ENCODE measurements around the gene MYOM3. TPM values are rescaled to one million over a fixed set of nuclear protein-coding genes. Genes with fewer than 3 reads are reported as not detected.

The MYOM3 gene
- total RNA-seq, 1 experiment from 2014 or later = 0.04 TPM

GRCh38 chr1:24095140-24095859 lies 16.6 kb downstream of the MYOM3 start:
- Histone ChIP-seq H3K9me3 (ENCODE audit: low read length) (no peaks in the 10 kb centered on the region), H3K9me2 (replicated peaks; ENCODE audit: low read length) (no peaks in the 10 kb centered on the region), H3K4me2 (ENCODE audit: low read length) (no peak overlapping the region), H3K4me1 (ENCODE audit: insufficient read depth, low read length) (no peaks in the 10 kb centered on the region), H4K20me1 (ENCODE audit: low read length) (no peaks in the 10 kb centered on the region), H3K79me2 (ENCODE audit: low read length) (no peaks in the 10 kb centered on the region), H3F3A (ENCODE audit: low read length, unreplicated experiment) (no peaks in the 10 kb centered on the region), H3K27ac (ENCODE audit: low read length) (no peak overlapping the region), H3K4me3 (ENCODE audit: low read length) (no peak overlapping the region), H3K27me3 (ENCODE audit: low read length) (no peaks in the 10 kb centered on the region), H3K36me3 (ENCODE audit: low read depth, low read length) (no peaks in the 10 kb centered on the region), H2AFZ (ENCODE audit: low read length) (no peak overlapping the region), H3K9ac (ENCODE audit: low read length) (no peak overlapping the region)
- no peak for DNase-seq
- intact Hi-C loops (cut with micrococcal nuclease) = no loop called here
- no peak for TF ChIP-seq EZH2 (IDR thresholded peaks at IDR 0.05; ENCODE audit: low read length, unreplicated experiment)
- TF ChIP-seq EZH2phosphoT487 (IDR thresholded peaks at IDR 0.05; ENCODE audit: borderline replicate concordance, low read length) = no peak
- TF ChIP-seq, protein P1, sequence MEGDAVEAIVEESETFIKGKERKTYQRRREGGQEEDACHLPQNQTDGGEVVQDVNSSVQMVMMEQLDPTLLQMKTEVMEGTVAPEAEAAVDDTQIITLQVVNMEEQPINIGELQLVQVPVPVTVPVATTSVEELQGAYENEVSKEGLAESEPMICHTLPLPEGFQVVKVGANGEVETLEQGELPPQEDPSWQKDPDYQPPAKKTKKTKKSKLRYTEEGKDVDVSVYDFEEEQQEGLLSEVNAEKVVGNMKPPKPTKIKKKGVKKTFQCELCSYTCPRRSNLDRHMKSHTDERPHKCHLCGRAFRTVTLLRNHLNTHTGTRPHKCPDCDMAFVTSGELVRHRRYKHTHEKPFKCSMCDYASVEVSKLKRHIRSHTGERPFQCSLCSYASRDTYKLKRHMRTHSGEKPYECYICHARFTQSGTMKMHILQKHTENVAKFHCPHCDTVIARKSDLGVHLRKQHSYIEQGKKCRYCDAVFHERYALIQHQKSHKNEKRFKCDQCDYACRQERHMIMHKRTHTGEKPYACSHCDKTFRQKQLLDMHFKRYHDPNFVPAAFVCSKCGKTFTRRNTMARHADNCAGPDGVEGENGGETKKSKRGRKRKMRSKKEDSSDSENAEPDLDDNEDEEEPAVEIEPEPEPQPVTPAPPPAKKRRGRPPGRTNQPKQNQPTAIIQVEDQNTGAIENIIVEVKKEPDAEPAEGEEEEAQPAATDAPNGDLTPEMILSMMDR (conservative IDR thresholded peaks at IDR 0.05; ENCODE audit: low read depth, low read length) = no peak
- CTCF ChIA-PET = no interaction called here
- no peak for ATAC-seq
- BruUV-seq (replicated peaks) = no TSS peak
- POLR2A ChIA-PET (ENCODE audit: unreplicated experiment) = interaction anchor here (0.6 kb wide), 1 partner anchor 10 kb away, joined by 4 read pairs; no protein-coding TSS in a partner anchor

GRCh38 chr1:24094554-24094953 lies 17.4 kb downstream of the MYOM3 start:
- TF ChIP-seq EZH2 (IDR thresholded peaks at IDR 0.05; ENCODE audit: low read length, unreplicated experiment) (no peak), EZH2phosphoT487 (IDR thresholded peaks at IDR 0.05; ENCODE audit: borderline replicate concordance, low read length) (no peak)
- TF ChIP-seq, protein P1 (conservative IDR thresholded peaks at IDR 0.05; ENCODE audit: low read depth, low read length) = peak; percentile 27; the same call in 1 of the 2 replicates
- Histone ChIP-seq H3F3A (ENCODE audit: low read length, unreplicated experiment) (no peaks in the 10 kb centered on the region), H3K79me2 (ENCODE audit: low read length) (no peaks in the 10 kb centered on the region), H3K9me2 (replicated peaks; ENCODE audit: low read length) (no peaks in the 10 kb centered on the region), H3K9me3 (ENCODE audit: low read length) (no peaks in the 10 kb centered on the region), H3K9ac (ENCODE audit: low read length) (no peak overlapping the region), H3K36me3 (ENCODE audit: low read depth, low read length) (no peaks in the 10 kb centered on the region), H3K4me1 (ENCODE audit: insufficient read depth, low read length) (no peaks in the 10 kb centered on the region), H3K4me2 (ENCODE audit: low read length) (no peak overlapping the region), H4K20me1 (ENCODE audit: low read length) (no peaks in the 10 kb centered on the region), H3K27ac (ENCODE audit: low read length) (no peak overlapping the region), H3K27me3 (ENCODE audit: low read length) (no peaks in the 10 kb centered on the region), H3K4me3 (ENCODE audit: low read length) (no peak overlapping the region), H2AFZ (ENCODE audit: low read length) (no peak overlapping the region)
- DNase-seq (no peak), ATAC-seq (no peak)
- intact Hi-C loops (cut with micrococcal nuclease) = no loop called here
- no TSS peak for BruUV-seq (replicated peaks)
- POLR2A ChIA-PET (ENCODE audit: unreplicated experiment) = no interaction called here
- CTCF ChIA-PET = no interaction called here

DNA sequence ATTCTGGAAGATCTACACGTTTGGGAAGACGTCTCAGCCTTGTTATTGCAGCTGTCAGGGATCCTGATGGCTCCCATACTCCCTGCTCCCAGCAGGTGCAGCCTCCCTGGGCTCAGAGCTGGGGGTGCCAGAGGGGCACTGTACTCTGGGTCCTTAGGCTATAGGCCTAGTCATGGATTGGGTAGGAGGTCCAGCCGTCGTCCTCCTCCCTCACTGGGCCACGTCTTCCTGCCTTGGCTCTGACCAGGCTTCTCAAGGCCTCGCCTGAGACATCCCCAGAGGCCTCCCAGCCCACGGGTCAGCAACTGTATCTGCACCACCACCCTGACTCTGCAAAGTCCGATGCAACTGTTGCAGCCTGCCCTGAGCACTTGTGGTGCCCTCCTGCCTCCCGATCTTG lies 18.2 kb downstream of the MYOM3 start:
- Histone ChIP-seq H3K4me2 (ENCODE audit: low read length) (no peak overlapping the region), H3K27me3 (ENCODE audit: low read length) (no peaks in the 10 kb centered on the region), H3K36me3 (ENCODE audit: low read depth, low read length) (no peaks in the 10 kb centered on the region), H3K79me2 (ENCODE audit: low read length) (no peaks in the 10 kb centered on the region), H3K9ac (ENCODE audit: low read length) (no peak overlapping the region), H3K27ac (ENCODE audit: low read length) (no peak overlapping the region), H2AFZ (ENCODE audit: low read length) (no peak overlapping the region), H3K9me3 (ENCODE audit: low read length) (no peaks in the 10 kb centered on the region), H3F3A (ENCODE audit: low read length, unreplicated experiment) (no peaks in the 10 kb centered on the region), H3K9me2 (replicated peaks; ENCODE audit: low read length) (no peaks in the 10 kb centered on the region), H3K4me3 (ENCODE audit: low read length) (no peak overlapping the region), H3K4me1 (ENCODE audit: insufficient read depth, low read length) (no peaks in the 10 kb centered on the region), H4K20me1 (ENCODE audit: low read length) (no peaks in the 10 kb centered on the region)
- no TSS peak for BruUV-seq (replicated peaks)
- intact Hi-C loops (cut with micrococcal nuclease) = no loop called here
- POLR2A ChIA-PET (ENCODE audit: unreplicated experiment) = no interaction called here
- ATAC-seq (no peak), DNase-seq (no peak)
- TF ChIP-seq, protein P1 (conservative IDR thresholded peaks at IDR 0.05; ENCODE audit: low read depth, low read length) = no peak
- no peak for TF ChIP-seq EZH2 (IDR thresholded peaks at IDR 0.05; ENCODE audit: low read length, unreplicated experiment)
- TF ChIP-seq EZH2phosphoT487 (IDR thresholded peaks at IDR 0.05; ENCODE audit: borderline replicate concordance, low read length) = no peak
- CTCF ChIA-PET = no interaction called here

All from PC-3 (cell line).